Measurements from ENCODE around the gene HERC2. TPM values are rescaled to one million over a fixed set of nuclear protein-coding genes. Genes with fewer than 3 reads are reported as not detected.

Gene HERC2
- polyA plus RNA-seq, 6 donors from 2014 or later: 2.4 to 16.9 (median 9.7) TPM

GRCh38 chr15:28114721-28115622 is 207.0 kb downstream of the HERC2 start:
- H3K27me3 Mint-ChIP-seq: no peaks in the 10 kb centered on the region
- H3K4me1 Mint-ChIP-seq: no peaks in the 10 kb centered on the region
- peaks cover 29 to 31% of the 10 kb centered on the region in 2 donors for H3K36me3 Mint-ChIP-seq
- H3K4me3 Mint-ChIP-seq: no peak overlapping the region
- ATAC-seq (ENCODE audit: low read depth in 2 of 2): no peak
- no peak for DNase-seq
- no peak overlapping the region for H3K27ac Mint-ChIP-seq
- no peaks in the 10 kb centered on the region for H3K9me3 Mint-ChIP-seq

GRCh38 chr15:28114114-28114455 is 207.9 kb downstream of the HERC2 start:
- no peak for DNase-seq
- ATAC-seq (ENCODE audit: low read depth in 2 of 2): no peak
- H3K27ac Mint-ChIP-seq: no peak overlapping the region
- no peaks in the 10 kb centered on the region for H3K9me3 Mint-ChIP-seq
- no peak overlapping the region for H3K4me3 Mint-ChIP-seq
- no peaks in the 10 kb centered on the region for H3K27me3 Mint-ChIP-seq
- H3K36me3 Mint-ChIP-seq: peaks cover 29 to 31% of the 10 kb centered on the region in 2 donors
- no peaks in the 10 kb centered on the region for H3K4me1 Mint-ChIP-seq

- DNase-seq (no peak), ATAC-seq (ENCODE audit: low read depth in 2 of 2) (no peak)
- Mint-ChIP-seq H3K36me3 (peaks cover 29 to 31% of the 10 kb centered on the region in 2 donors), H3K27ac (no peak overlapping the region), H3K4me1 (no peaks in the 10 kb centered on the region), H3K9me3 (no peaks in the 10 kb centered on the region), H3K4me3 (no peak overlapping the region), H3K27me3 (no peaks in the 10 kb centered on the region)
These were observed 208.4 kb downstream of the HERC2 start for GRCh38 chr15:28113394-28114113.

- Mint-ChIP-seq H3K27ac (no peak overlapping the region), H3K4me1 (no peaks in the 10 kb centered on the region), H3K4me3 (no peak overlapping the region), H3K27me3 (peaks cover 0 to under 1% (median 0%) of the 10 kb centered on the region in 3 donors), H3K36me3 (peaks cover 29 to 31% of the 10 kb centered on the region in 2 donors), H3K9me3 (no peaks in the 10 kb centered on the region)
- DNase-seq (no peak), ATAC-seq (ENCODE audit: low read depth in 2 of 2) (no peak)
These were observed 209.0 kb downstream of the HERC2 start for GRCh38 chr15:28112962-28113361.

GRCh38 chr15:28112101-28112760 is 209.7 kb downstream of the HERC2 start:
- no peak overlapping the region for H3K4me3 Mint-ChIP-seq
- peak overlapping the region in 1 of 6 donors; percentile 28 for H3K27ac Mint-ChIP-seq
- H3K4me1 Mint-ChIP-seq: peaks cover 0 to under 1% (median 0%) of the 10 kb centered on the region in 3 donors
- peaks cover 0 to 6% (median 6%) of the 10 kb centered on the region in 3 donors for H3K27me3 Mint-ChIP-seq
- H3K36me3 Mint-ChIP-seq: peaks cover 24 to 25% of the 10 kb centered on the region in 2 donors
- DNase-seq: no peak
- no peak for ATAC-seq (ENCODE audit: low read depth in 2 of 2)
- H3K9me3 Mint-ChIP-seq: no peaks in the 10 kb centered on the region

- DNase-seq (no peak), ATAC-seq (ENCODE audit: low read depth in 2 of 2) (no peak)
- H3K4me1 Mint-ChIP-seq: peaks cover 0 to 4% (median 0%) of the 10 kb centered on the region in 3 donors
- peaks cover 21 to 24% of the 10 kb centered on the region in 2 donors for H3K36me3 Mint-ChIP-seq
- H3K4me3 Mint-ChIP-seq: no peak overlapping the region
- peaks cover 0 to 9% (median 8%) of the 10 kb centered on the region in 3 donors for H3K27me3 Mint-ChIP-seq
- peak overlapping the region in 1 of 6 donors; percentile 42 for H3K27ac Mint-ChIP-seq
- no peaks in the 10 kb centered on the region for H3K9me3 Mint-ChIP-seq
These were observed 210.4 kb downstream of the HERC2 start for GRCh38 chr15:28111543-28111942.

GRCh38 chr15:28110481-28110881 is 211.5 kb downstream of the HERC2 start:
- Mint-ChIP-seq H3K4me1 (peaks cover 8 to 11% (median 8%) of the 10 kb centered on the region in 3 donors), H3K27ac (no peak overlapping the region), H3K36me3 (peaks cover 20 to 23% of the 10 kb centered on the region in 2 donors), H3K9me3 (peaks cover 0 to 2% (median 0%) of the 10 kb centered on the region in 7 donors), H3K27me3 (peaks cover 9 to 17% (median 9%) of the 10 kb centered on the region in 3 donors), H3K4me3 (peak overlapping the region in 3 of 8 donors; percentile 12 to 34 (median 15))
- DNase-seq (no peak), ATAC-seq (ENCODE audit: low read depth in 2 of 2) (no peak)

- ATAC-seq (ENCODE audit: low read depth in 2 of 2) (no peak), DNase-seq (no peak)
- peak overlapping the region in 1 of 6 donors; percentile 78 for H3K27ac Mint-ChIP-seq
- peaks cover 17 to 20% of the 10 kb centered on the region in 2 donors for H3K36me3 Mint-ChIP-seq
- H3K27me3 Mint-ChIP-seq: peaks cover 9 to 23% (median 15%) of the 10 kb centered on the region in 3 donors
- H3K9me3 Mint-ChIP-seq: peaks cover 0 to 2% (median 0%) of the 10 kb centered on the region in 7 donors
- H3K4me1 Mint-ChIP-seq: peaks cover 9 to 13% (median 12%) of the 10 kb centered on the region in 3 donors
- no peak overlapping the region for H3K4me3 Mint-ChIP-seq
These were observed 212.1 kb downstream of the HERC2 start for GRCh38 chr15:28109626-28110455.

- Mint-ChIP-seq H3K36me3 (peaks cover 17 to 27% of the 10 kb centered on the region in 2 donors), H3K9me3 (peaks cover 0 to 2% (median 0%) of the 10 kb centered on the region in 7 donors), H3K4me1 (peaks cover 9 to 22% (median 14%) of the 10 kb centered on the region in 3 donors), H3K27me3 (peaks cover 9 to 42% (median 35%) of the 10 kb centered on the region in 3 donors), H3K4me3 (peak overlapping the region; percentile 73 to 88 (median 81)), H3K27ac (no peak overlapping the region)
- DNase-seq (no peak), ATAC-seq (ENCODE audit: low read depth in 2 of 2) (no peak)
These were observed 214.1 kb downstream of the HERC2 start for GRCh38 chr15:28107904-28108275.

- peaks cover 17 to 27% of the 10 kb centered on the region in 2 donors for H3K36me3 Mint-ChIP-seq
- H3K27ac Mint-ChIP-seq: peak overlapping the region in 1 of 6 donors; percentile 37
- DNase-seq (no peak), ATAC-seq (ENCODE audit: low read depth in 2 of 2) (peak; percentile 36 to 41)
- H3K4me3 Mint-ChIP-seq: peak overlapping the region; percentile 80 to 92 (median 88)
- peaks cover 0 to 2% (median 0%) of the 10 kb centered on the region in 7 donors for H3K9me3 Mint-ChIP-seq
- H3K27me3 Mint-ChIP-seq: peaks cover 9 to 42% (median 35%) of the 10 kb centered on the region in 3 donors
- peaks cover 9 to 22% (median 14%) of the 10 kb centered on the region in 3 donors for H3K4me1 Mint-ChIP-seq
These were observed 214.7 kb downstream of the HERC2 start for GRCh38 chr15:28107111-28107903.

GRCh38 chr15:28106294-28107110 is 215.5 kb downstream of the HERC2 start:
- H3K9me3 Mint-ChIP-seq: peaks cover 0 to 2% (median 0%) of the 10 kb centered on the region in 7 donors
- DNase-seq: no peak
- H3K27me3 Mint-ChIP-seq: peaks cover 9 to 44% (median 35%) of the 10 kb centered on the region in 3 donors
- ATAC-seq (ENCODE audit: low read depth in 2 of 2): peak; percentile 61 to 68
- H3K4me3 Mint-ChIP-seq: peak overlapping the region in 7 of 8 donors; percentile 5 to 87 (median 80)
- peaks cover 9 to 19% of the 10 kb centered on the region in 2 donors for H3K36me3 Mint-ChIP-seq
- no peak overlapping the region for H3K27ac Mint-ChIP-seq
- peaks cover 9 to 22% (median 14%) of the 10 kb centered on the region in 3 donors for H3K4me1 Mint-ChIP-seq
